ENCODE data around the gene ETV3. TPM values are rescaled to one million over a fixed set of nuclear protein-coding genes. Genes with fewer than 3 reads are reported as not detected.

Gene ETV3
- total and polyA plus RNA-seq, 2 of the 13 experiments (the other 11 are each of a cell fraction or from before 2014, with no cell fraction given): 4.2 to 5.8 TPM

DNA sequence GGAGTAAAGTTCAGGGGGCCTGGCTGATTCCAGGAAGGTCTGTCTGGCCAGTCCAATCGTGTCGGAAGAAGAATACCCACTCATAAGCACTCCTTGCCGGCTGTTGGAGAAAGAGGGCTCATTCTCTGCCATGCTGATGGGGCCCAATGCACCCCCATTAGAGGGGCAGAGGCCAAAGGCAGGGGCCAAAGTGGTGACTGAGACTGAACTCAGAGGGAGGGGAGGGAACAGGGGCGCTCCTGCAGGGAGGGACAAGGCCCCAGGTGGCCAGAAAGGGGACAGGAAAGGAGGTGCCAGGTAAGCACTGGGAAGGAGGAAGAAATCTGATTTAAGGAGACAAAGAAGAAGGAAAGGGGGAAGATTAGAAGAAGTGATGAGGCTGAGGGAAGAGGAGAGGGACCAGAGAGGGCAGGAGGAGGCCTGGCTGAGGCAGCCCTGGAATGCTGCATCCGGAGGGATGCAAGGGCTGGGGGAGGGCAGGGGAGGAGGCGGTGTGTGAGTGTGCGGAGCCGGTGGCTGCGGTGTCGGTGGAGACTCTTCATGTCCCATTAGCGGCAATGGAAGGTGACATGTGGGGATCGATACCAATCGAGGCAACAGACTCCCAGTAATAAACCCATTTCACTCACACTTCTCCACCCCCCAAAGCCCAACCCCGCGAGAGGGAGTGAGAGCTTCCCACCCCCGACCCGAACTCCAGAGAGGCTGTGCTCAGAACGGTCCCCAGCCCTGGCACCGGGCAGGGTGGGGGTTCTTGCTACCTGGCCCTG lies 26.6 kb downstream of the ETV3 start:
- ChIA-PET POLR2A (no interaction called here), CTCF (ENCODE audit: low intra/inter-chr PET ratio, low total read pairs) (no interaction called here)
- Histone ChIP-seq H3K4me1 (ENCODE audit: insufficient read depth, low read length) (peaks cover 2% of the 10 kb centered on the region; the same call in 1 of the 2 replicates), H3K9ac (ENCODE audit: insufficient read depth, low read depth, low read length) (no peak overlapping the region), H3K27me3 (ENCODE audit: control insufficient read depth in 1 of 2, insufficient read depth in 2 of 2, low read length in 2 of 2) (peaks cover 19 to 71% of the 10 kb centered on the region in 2 experiments; a peak in 4 of 5 replicates), H3K4me3 (replicated peaks in 1 of 3; ENCODE audit: insufficient read depth in 1 of 3, low read depth in 2 of 3, low read length in 3 of 3) (no peak overlapping the region), H3K27ac (ENCODE audit: extremely low read length, insufficient read depth, low read length) (no peak overlapping the region), H4K20me1 (ENCODE audit: insufficient read depth, low read length) (no peaks in the 10 kb centered on the region), H3K4me2 (ENCODE audit: low read depth, low read length) (no peak overlapping the region), H3K79me2 (ENCODE audit: insufficient read depth, low read length) (no peaks in the 10 kb centered on the region), H2AFZ (ENCODE audit: low read length) (no peak overlapping the region), H3K36me3 (replicated peaks in 1 of 2; ENCODE audit: control insufficient read depth in 1 of 2, insufficient read depth in 2 of 2, low read length in 2 of 2) (no peaks in the 10 kb centered on the region), H3K9me3 (ENCODE audit: low read length) (no peaks in the 10 kb centered on the region)
- FAIRE-seq (no peak), DNase-seq (ENCODE audit: low spot score) (no peak), ATAC-seq (no peak)
- TF ChIP-seq ZNF18 (CRISPR knock-in tag; IDR thresholded peaks at IDR 0.05; ENCODE audit: insufficient replicate concordance) (no peak), AHR (CRISPR knock-in tag; IDR thresholded peaks at IDR 0.05) (no peak), TRIM22 (IDR thresholded peaks at IDR 0.05) (no peak), MAFF (IDR thresholded peaks at IDR 0.05; ENCODE audit: low read depth, low read length) (no peak), RXRA (CRISPR knock-in tag; IDR thresholded peaks at IDR 0.05) (no peak), ETV5 (CRISPR knock-in tag; IDR thresholded peaks at IDR 0.05; ENCODE audit: borderline replicate concordance) (no peak)
- in situ Hi-C loops (cut with HindIII; ENCODE audit: extremely low pct_ligation_motif_present, low pct_unique_long_range_greater_than_20kb): no loop called here
- BruUV-seq (replicated peaks): no TSS peak
- 55% methylated on average over 8 of the region's 19 CpGs for WGBS (ENCODE audit: low lambda C conversion rate)
- intact Hi-C loops (cut with micrococcal nuclease; ENCODE audit: unreplicated experiment): no loop called here
